Measurements from ENCODE around the gene BUD23. TPM values are rescaled to one million over a fixed set of nuclear protein-coding genes. Genes with fewer than 3 reads are reported as not detected.

The BUD23 gene
- total and polyA plus RNA-seq, 2 experiments from 2014 or later, result 63.9 to 170 TPM

DNA sequence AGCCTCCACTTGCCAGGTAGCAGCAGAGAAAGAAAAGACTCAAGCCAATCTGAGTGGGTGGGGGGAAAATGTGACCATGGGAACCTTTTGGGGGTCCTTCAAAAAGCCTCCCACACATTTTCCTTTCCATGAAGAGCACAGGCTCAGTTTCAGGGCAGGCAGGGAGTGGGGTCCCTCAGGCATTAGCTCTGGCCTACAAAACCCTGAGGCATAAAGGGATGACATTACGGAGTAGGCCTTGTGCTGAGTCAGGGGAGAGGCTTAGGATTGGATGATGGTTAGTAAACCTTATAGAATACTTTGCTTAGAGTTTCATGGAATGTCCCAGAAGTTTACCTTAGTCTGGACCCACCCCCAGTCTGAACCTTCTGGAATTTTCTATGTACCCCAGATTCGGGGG, 3.7 kb upstream of the BUD23 start:
- H3K27me3 ChIP-seq, result no peaks in the 10 kb centered on the region
- TF ChIP-seq, protein P1, sequence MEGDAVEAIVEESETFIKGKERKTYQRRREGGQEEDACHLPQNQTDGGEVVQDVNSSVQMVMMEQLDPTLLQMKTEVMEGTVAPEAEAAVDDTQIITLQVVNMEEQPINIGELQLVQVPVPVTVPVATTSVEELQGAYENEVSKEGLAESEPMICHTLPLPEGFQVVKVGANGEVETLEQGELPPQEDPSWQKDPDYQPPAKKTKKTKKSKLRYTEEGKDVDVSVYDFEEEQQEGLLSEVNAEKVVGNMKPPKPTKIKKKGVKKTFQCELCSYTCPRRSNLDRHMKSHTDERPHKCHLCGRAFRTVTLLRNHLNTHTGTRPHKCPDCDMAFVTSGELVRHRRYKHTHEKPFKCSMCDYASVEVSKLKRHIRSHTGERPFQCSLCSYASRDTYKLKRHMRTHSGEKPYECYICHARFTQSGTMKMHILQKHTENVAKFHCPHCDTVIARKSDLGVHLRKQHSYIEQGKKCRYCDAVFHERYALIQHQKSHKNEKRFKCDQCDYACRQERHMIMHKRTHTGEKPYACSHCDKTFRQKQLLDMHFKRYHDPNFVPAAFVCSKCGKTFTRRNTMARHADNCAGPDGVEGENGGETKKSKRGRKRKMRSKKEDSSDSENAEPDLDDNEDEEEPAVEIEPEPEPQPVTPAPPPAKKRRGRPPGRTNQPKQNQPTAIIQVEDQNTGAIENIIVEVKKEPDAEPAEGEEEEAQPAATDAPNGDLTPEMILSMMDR (IDR thresholded peaks at IDR 0.05; ENCODE audit: low read depth, low read length), result no peak

DNA sequence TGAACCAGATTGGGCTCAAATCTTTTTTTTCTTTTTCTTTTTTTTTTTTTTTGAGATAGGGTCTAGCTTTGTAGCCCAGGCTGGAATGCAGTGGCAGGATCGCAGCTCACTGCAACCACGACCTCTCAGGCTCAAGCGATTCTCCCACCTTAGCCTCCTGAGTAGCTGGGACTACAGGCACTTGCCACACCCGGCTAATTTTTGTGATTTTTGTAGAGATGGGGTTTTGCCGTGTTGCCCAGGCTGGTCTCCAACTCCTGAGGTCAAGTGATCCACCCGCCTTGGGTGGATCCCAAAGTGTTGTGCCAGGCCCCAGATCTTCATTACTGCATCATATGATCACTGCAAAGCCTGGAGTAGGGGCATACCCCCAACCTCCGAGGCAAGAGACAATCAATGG, 2.9 kb upstream of the BUD23 start:
- Histone ChIP-seq H3K9me3 (ENCODE audit: low read depth) (no peaks in the 10 kb centered on the region), H3K36me3 (peaks cover 2% of the 10 kb centered on the region), H3K27me3 (no peaks in the 10 kb centered on the region), H3K4me3 (no peak overlapping the region), H3K27ac (no peak overlapping the region), H3K4me1 (ENCODE audit: low read depth) (peaks cover 11% of the 10 kb centered on the region)
- no peak for DNase-seq (ENCODE audit: low read depth in 1 of 2, low spot score in 1 of 2)
- TF ChIP-seq, protein P1 (IDR thresholded peaks at IDR 0.05; ENCODE audit: low read depth, low read length), result no peak

More for the DNA sequence above, 3.7 kb upstream of the BUD23 start:
- no peak for DNase-seq (ENCODE audit: low read depth in 1 of 2, low spot score in 1 of 2)
- Histone ChIP-seq H3K4me1 (ENCODE audit: low read depth) (peaks cover 11% of the 10 kb centered on the region), H3K36me3 (peaks cover 2% of the 10 kb centered on the region), H3K9me3 (ENCODE audit: low read depth) (no peaks in the 10 kb centered on the region), H3K27ac (peak overlapping the region; percentile 87), H3K4me3 (no peak overlapping the region)

DNA sequence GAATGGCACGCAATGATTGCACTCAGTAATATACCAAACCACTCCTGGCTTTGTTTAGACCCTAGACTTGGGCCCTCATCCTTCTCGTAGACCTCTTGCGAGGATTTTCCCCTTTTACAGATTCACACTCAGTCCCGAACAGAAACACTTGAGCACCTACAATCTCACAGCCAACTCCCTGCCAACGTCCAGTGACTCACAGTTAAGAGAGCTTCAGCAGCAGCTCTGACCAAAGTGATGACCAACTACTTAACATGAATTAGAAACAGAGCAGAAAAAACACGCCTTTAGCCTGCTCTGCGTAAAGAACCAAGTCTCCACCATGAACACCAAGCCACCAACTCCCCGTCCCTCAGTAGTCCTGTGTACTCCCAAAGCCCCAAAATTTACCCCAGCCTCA, 2.4 kb upstream of the BUD23 start:
- TF ChIP-seq, protein P1 (IDR thresholded peaks at IDR 0.05; ENCODE audit: low read depth, low read length), result no peak
- Histone ChIP-seq H3K27ac (no peak overlapping the region), H3K4me1 (ENCODE audit: low read depth) (peaks cover 11% of the 10 kb centered on the region), H3K36me3 (peaks cover 2% of the 10 kb centered on the region), H3K4me3 (no peak overlapping the region), H3K27me3 (no peaks in the 10 kb centered on the region), H3K9me3 (ENCODE audit: low read depth) (no peaks in the 10 kb centered on the region)
- peak in 1 of 2 donors; percentile 33 for DNase-seq (ENCODE audit: low read depth in 1 of 2, low spot score in 1 of 2)

DNA sequence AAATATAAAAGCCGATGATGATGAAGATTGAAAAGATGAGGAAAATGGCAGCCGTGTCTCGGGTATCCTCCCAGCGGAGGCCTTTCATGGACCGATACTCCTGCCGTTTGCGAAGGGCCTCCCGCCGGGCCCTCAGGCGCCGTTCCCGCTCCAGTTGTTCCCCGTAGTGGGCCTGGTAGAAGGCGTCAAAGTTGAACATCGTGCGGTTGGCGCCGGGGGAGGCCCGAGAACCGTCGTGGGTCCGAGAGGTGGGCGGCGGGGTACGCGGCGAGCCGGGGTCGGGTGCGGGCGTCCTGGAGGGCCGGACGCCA, 697 bp upstream of the BUD23 start:
- TF ChIP-seq, protein P1 (IDR thresholded peaks at IDR 0.05; ENCODE audit: low read depth, low read length), result no peak
- Histone ChIP-seq H3K4me3 (peak overlapping the region; percentile 80), H3K36me3 (peaks cover 15% of the 10 kb centered on the region), H3K27me3 (no peaks in the 10 kb centered on the region), H3K4me1 (ENCODE audit: low read depth) (peaks cover 11% of the 10 kb centered on the region), H3K27ac (peak overlapping the region; percentile 92), H3K9me3 (ENCODE audit: low read depth) (no peaks in the 10 kb centered on the region)
- DNase-seq (ENCODE audit: low read depth in 1 of 2, low spot score in 1 of 2), result no peak

DNA sequence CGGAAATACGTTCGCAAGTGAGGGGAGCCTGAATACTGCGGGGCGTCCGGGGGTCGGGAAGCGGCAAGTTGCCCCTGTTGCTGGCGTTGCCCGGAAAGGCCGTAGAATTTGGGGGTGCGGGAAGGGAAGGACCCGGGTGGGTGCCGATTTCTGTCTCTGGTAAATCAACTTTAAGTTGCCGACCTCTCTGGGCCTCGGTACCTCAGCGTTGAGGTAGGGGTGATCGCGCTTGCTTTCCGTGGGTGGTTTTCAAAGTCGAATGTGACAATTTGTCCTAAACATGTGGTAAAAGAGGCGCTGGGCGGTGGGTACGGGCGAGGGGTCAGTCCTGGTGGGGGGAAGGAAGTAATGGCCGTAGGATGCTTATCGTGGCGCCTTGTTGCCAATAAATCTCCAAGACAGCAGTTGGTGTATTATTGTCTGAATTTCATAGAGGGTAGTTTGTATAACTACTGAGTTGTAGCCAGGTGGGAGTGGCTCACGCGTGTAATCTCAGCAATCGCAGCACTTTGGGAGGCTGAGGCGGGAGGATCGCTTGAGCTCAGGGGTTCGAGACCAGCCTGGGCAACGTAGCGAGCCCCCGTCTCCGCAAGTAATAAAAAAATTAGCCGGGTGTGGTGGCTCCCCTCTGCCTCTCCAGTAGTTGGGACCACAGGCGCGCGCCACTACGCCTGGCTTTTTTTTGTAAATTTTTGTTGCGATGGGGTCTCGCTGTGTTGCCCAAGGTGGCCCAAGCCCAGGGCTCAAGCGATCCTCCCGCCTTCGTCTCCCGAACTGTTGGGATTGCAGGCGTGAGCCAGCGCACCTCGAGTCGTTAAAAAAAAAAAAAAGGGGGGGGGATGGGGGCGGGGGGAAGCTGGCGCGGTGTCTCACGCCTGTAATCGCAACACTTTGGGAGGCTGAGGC, 644 bp downstream of the BUD23 start:
- Histone ChIP-seq H3K27me3 (no peaks in the 10 kb centered on the region), H3K36me3 (peaks cover 22% of the 10 kb centered on the region), H3K4me3 (peak overlapping the region; percentile 80), H3K4me1 (ENCODE audit: low read depth) (peaks cover 11% of the 10 kb centered on the region), H3K9me3 (ENCODE audit: low read depth) (no peaks in the 10 kb centered on the region), H3K27ac (peak overlapping the region; percentile 53)
- peak in 1 of 2 donors; percentile 22 for DNase-seq (ENCODE audit: low read depth in 1 of 2, low spot score in 1 of 2)
- TF ChIP-seq, protein P1 (IDR thresholded peaks at IDR 0.05; ENCODE audit: low read depth, low read length), result no peak

Data from cardiac muscle cell (in vitro differentiated cells and primary cell).